ENCODE data around the gene CPZ. TPM values are rescaled to one million over a fixed set of nuclear protein-coding genes. Genes with fewer than 3 reads are reported as not detected.

CPZ gene
- polyA plus RNA-seq, 1 experiment, result 70.9 TPM

DNA sequence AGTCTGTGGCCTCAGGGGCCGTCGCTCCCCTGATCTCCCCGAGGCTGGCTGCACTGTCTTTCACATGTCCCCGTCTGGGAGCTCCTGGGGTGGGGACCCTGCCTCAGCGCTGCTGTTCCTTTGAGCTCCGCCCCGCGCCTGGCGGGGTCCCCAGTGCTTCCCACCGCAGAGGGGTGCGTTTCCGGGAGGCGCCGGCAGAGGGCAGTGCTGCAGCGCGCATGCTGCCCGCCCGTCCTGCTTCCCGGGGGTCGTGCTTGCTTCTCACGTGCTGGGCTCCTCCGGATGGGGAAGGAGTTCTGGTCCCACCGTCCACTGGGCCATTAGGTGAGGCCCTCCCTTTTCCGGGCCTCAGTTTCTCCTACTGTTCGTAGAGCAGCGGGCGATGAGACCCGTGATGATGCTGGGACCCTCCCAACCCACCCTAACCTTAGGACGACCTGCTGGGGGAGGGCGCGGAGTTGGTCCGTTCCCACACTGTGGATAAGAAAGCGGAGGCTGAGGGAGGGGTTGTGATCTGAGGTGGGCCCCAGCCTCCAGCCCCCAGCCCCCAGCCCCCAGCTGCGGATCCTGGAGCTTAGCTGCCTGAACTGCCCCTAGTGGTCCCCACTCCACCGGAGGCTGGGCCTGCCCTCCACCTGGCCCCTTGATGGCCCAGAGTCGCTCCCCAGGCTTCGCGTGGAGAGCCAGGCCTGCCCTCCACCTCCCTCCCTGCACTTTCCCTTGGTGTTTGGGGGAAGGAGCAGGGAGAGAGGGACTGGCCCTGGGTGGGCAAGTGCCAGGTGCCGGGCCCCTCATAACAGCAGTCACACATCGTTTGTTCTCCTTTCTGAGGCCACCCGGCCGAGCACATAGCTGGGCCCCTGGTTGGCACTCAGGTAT is 15.3 kb downstream of the CPZ start:
- no peak for DNase-seq (ENCODE audit: low read depth)
- POLR2A ChIA-PET, result no interaction called here
- Histone ChIP-seq H3K4me3 (ENCODE audit: low read depth, low read length) (no peak overlapping the region), H3K36me3 (ENCODE audit: control insufficient read depth, insufficient read depth, low read length) (peaks cover 56% of the 10 kb centered on the region), H3K27me3 (ENCODE audit: control insufficient read depth, insufficient read depth, low read length) (no peaks in the 10 kb centered on the region)
- TF ChIP-seq, protein P1, sequence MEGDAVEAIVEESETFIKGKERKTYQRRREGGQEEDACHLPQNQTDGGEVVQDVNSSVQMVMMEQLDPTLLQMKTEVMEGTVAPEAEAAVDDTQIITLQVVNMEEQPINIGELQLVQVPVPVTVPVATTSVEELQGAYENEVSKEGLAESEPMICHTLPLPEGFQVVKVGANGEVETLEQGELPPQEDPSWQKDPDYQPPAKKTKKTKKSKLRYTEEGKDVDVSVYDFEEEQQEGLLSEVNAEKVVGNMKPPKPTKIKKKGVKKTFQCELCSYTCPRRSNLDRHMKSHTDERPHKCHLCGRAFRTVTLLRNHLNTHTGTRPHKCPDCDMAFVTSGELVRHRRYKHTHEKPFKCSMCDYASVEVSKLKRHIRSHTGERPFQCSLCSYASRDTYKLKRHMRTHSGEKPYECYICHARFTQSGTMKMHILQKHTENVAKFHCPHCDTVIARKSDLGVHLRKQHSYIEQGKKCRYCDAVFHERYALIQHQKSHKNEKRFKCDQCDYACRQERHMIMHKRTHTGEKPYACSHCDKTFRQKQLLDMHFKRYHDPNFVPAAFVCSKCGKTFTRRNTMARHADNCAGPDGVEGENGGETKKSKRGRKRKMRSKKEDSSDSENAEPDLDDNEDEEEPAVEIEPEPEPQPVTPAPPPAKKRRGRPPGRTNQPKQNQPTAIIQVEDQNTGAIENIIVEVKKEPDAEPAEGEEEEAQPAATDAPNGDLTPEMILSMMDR (IDR thresholded peaks at IDR 0.05; ENCODE audit: insufficient read depth, low read depth, low read length), result peak; percentile 96
- CTCF ChIA-PET, result interaction anchor here (0.6 to 2.4 kb wide), 17 partner anchors 9 to 157 kb away, joined by 3 to 18 read pairs (median 5); no protein-coding TSS in a partner anchor

DNA sequence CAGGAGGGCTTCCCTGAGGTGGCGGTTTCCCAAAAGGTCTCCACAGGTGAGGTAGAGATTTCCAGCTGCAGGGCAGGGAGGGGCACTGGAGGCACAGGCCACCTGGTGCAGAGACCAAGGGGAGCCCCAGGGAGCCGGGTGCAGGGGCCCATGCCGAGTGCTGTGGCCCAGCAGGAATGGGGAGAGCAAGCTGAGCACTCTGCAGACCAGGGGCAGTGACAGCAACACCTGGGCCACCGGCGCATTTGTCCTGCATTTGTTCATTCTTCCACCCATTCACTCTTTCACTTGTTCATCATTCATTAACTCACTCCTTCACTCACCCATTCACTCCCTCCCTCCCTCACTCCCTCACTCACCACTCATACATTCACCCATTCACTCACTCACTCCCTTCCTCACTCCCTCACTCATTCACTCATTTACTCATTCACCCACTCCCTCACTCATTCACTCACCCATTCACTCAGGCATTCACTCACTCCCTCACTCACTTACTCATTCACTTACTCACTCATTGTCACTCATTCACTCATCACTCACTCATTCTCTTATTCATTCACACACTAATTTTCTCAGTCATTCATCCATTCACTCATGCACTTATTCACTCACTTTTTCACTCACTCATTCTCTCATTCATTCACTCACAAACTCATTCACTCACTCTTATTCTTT is 16.3 kb downstream of the CPZ start:
- POLR2A ChIA-PET, result no interaction called here
- Histone ChIP-seq H3K36me3 (ENCODE audit: control insufficient read depth, insufficient read depth, low read length) (peaks cover 56% of the 10 kb centered on the region), H3K27me3 (ENCODE audit: control insufficient read depth, insufficient read depth, low read length) (no peaks in the 10 kb centered on the region), H3K4me3 (ENCODE audit: low read depth, low read length) (no peak overlapping the region)
- TF ChIP-seq, protein P1 (IDR thresholded peaks at IDR 0.05; ENCODE audit: insufficient read depth, low read depth, low read length), result no peak
- DNase-seq (ENCODE audit: low read depth), result no peak
- CTCF ChIA-PET, result interaction anchor here (1.8 to 2.4 kb wide), 4 partner anchors 8 to 141 kb away, joined by 7 to 18 read pairs (median 10); no protein-coding TSS in a partner anchor

DNA sequence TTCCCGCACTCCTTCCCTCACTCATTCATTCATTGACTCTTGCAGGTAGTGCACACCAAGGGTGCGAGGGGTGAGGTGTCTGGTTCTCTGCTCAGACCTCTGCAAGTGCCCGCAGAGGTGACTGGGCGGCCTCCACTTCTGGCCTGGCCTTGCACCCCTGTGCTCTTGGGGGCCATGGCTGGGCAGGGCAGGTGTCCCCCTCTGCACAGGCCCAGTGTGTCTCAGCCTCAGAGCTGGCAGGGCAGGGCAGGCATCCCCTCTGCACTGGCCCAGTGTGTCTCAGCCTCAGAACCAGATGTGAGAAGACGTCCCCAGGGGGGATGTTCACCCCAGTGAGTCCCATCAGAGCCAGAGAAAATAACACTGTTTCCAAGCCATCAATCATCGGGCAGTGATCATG is 16.8 kb downstream of the CPZ start:
- Histone ChIP-seq H3K27me3 (ENCODE audit: control insufficient read depth, insufficient read depth, low read length) (no peaks in the 10 kb centered on the region), H3K36me3 (ENCODE audit: control insufficient read depth, insufficient read depth, low read length) (peaks cover 58% of the 10 kb centered on the region)

DNA sequence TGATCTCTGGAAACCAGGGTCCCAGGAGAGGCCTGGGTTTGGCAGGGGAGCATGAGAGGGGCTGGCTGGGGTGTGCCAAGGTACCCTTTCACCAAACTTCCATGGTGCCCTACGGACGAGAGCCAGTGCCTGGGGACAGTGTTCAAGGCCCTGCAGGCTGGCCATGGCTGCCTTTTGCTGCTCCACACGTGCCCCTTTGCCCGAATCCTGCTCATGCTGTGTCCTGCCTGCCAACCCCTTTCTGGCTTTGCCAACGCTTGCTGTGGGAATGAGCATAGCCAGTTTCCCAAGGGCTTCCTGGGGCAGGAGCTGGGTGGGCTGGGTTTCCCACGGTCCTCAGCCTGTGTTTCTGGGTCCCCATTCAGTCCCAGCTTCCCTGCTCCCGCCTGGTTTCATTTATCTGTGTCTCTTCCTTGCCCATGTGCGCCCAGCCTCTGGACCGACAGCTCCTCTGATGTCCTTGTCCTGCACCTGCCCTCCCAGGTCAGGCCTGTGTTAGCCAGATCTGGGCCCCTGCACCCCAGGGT is 17.3 kb downstream of the CPZ start:
- POLR2A ChIA-PET, result no interaction called here
- TF ChIP-seq, protein P1 (IDR thresholded peaks at IDR 0.05; ENCODE audit: insufficient read depth, low read depth, low read length), result no peak

More for the DNA sequence above, 16.8 kb downstream of the CPZ start:
- H3K4me3 ChIP-seq (ENCODE audit: low read depth, low read length), result no peak overlapping the region
- CTCF ChIA-PET, result interaction anchor here (1.0 to 1.1 kb wide), 2 partner anchors 8 to 141 kb away, joined by 3 to 5 read pairs; no protein-coding TSS in a partner anchor
- TF ChIP-seq, protein P1 (IDR thresholded peaks at IDR 0.05; ENCODE audit: insufficient read depth, low read depth, low read length), result no peak
- DNase-seq (ENCODE audit: low read depth), result no peak
- POLR2A ChIA-PET, result no interaction called here

More for the DNA sequence above, 17.3 kb downstream of the CPZ start:
- no peak overlapping the region for H3K4me3 ChIP-seq (ENCODE audit: low read depth, low read length)
- no peak for DNase-seq (ENCODE audit: low read depth)
- H3K36me3 ChIP-seq (ENCODE audit: control insufficient read depth, insufficient read depth, low read length), result peaks cover 60% of the 10 kb centered on the region
- no peaks in the 10 kb centered on the region for H3K27me3 ChIP-seq (ENCODE audit: control insufficient read depth, insufficient read depth, low read length)
- CTCF ChIA-PET, result interaction anchor here (1.0 to 1.1 kb wide), 2 partner anchors 9 to 141 kb away, joined by 3 to 5 read pairs; no protein-coding TSS in a partner anchor
